HCT116 (cell line): Measurements from ENCODE around the gene ACTL7A. TPM values are rescaled to one million over a fixed set of nuclear protein-coding genes. Genes with fewer than 3 reads are reported as not detected.

Experiments
- ATAC-seq: fragments of 200-7000 bp; cut with Tn5 transposase; 2 replicates; pipeline ENCODE4 v1.9.1; 2020; ENCODE audit warnings: mild to moderate bottlenecking, moderate library complexity
- BruUV-seq: library from RNA; stranded (reverse); fragments of 400-500 nt; replicated peaks from 2 replicates; lab custom pipeline; 2021; lab: Mats Ljungman, UMichigan
- CTCF ChIA-PET: fragments of 300-600 bp; sonication (Branson Sonifier 250); formaldehyde crosslinking; loops from one replicate; lab custom pipeline; 2021; ENCODE audit warnings: antibody characterized with exemption; lab: Charles Lee
- POLR2A ChIA-PET: fragments of 300-600, 350-600 bp; sonication (Branson Sonifier 250); formaldehyde crosslinking; loops from one replicate; lab custom pipeline; 2021; ENCODE audit warnings: antibody characterized with exemption; lab: Charles Lee
- RAD21 ChIA-PET, 2 experiments: fragments of 300-600 bp; sonication (Branson Sonifier 250); formaldehyde crosslinking; loops; one replicate each; lab custom pipeline; 2023; ENCODE audit warnings: low total read pairs in 2 of 2; ENCODE audit not compliant: uncharacterized antibody in 2 of 2, unreplicated experiment in 2 of 2, low non-redundant PET in 1 of 2; lab: Charles Lee
- DNase-seq: peaks from one replicate; pipeline ENCODE4 v3.0.0-alpha.2; 2010; ENCODE audit warnings: low read depth, low spot score
- H2AFZ ChIP-seq: fragments of 200-600 bp; shearing (Covaris generic), sonication (generic); 2 replicates; pipeline ENCODE4 v1.6.1; 2017; ENCODE audit warnings: low read depth, mixed run types, mixed read lengths, antibody characterized with exemption, low read length; ENCODE audit not compliant: poor library complexity, severe bottlenecking
- H3K27ac ChIP-seq: 2 replicates; pipeline ENCODE4 v1.5.1; 2012; ENCODE audit warnings: low read depth, low read length
- H3K27me3 ChIP-seq: fragments of 200-600 bp; sonication (generic); 2 replicates; pipeline ENCODE4 v1.6.1; 2016; ENCODE audit warnings: mixed run types, low read length, mixed read lengths; ENCODE audit not compliant: insufficient read depth
- H3K36me3 ChIP-seq, 2 experiments: fragments of 200-500 bp in 1 of 2; fragments of 200-600 bp in 1 of 2; sonication (Bioruptor generic) in 1 of 2; sonication (generic) in 1 of 2; 2 replicates each; pipeline versions ENCODE4 v1.5.1 to v1.6.1; 2014 to 2016; ENCODE audit warnings: low read length in 2 of 2, inconsistent platforms in 1 of 2, mixed read lengths in 1 of 2, mixed run types in 1 of 2; ENCODE audit not compliant: insufficient read depth in 2 of 2, control insufficient read depth in 1 of 2
- H3K4me1 ChIP-seq, 2 experiments: fragments of 200-600 bp in 1 of 2; sonication (generic) in 1 of 2; 2 replicates each; pipeline versions ENCODE4 v1.5.1 to v1.6.1; 2012 to 2017; ENCODE audit warnings: low read length in 2 of 2, inconsistent platforms in 1 of 2, mild to moderate bottlenecking in 1 of 2, mixed read lengths in 1 of 2, mixed run types in 1 of 2, moderate library complexity in 1 of 2; ENCODE audit not compliant: insufficient read depth in 2 of 2, control insufficient read depth in 1 of 2
- H3K4me2 ChIP-seq: fragments of 200-600 bp; sonication (generic); 2 replicates; pipeline ENCODE4 v1.6.1; 2017; ENCODE audit warnings: mixed run types, low read length, mixed read lengths
- H3K4me3 ChIP-seq, 2 experiments: fragments of 200-600 bp in 1 of 2; sonication (generic) in 1 of 2; replicated peaks in 1 of 2; 2 replicates each; pipeline ENCODE4 v1.5.1; 2011 to 2016; ENCODE audit warnings: low read length in 2 of 2, control low read depth in 1 of 2, low read depth in 1 of 2, mild to moderate bottlenecking in 1 of 2, mixed read lengths in 1 of 2, mixed run types in 1 of 2
- H3K79me2 ChIP-seq: fragments of 200-600 bp; sonication (generic); 2 replicates; pipeline ENCODE4 v1.6.1; 2017; ENCODE audit warnings: mild to moderate bottlenecking, mixed run types, low read length, moderate library complexity, mixed read lengths; ENCODE audit not compliant: insufficient read depth
- H3K9ac ChIP-seq: fragments of 200-600 bp; sonication (generic); 2 replicates; pipeline ENCODE4 v1.6.1; 2016; ENCODE audit warnings: low read length, mixed read lengths
- H3K9me2 ChIP-seq: fragments of 200-600 bp; sonication (generic), shearing (Covaris generic); 2 replicates; pipeline ENCODE4 v1.6.1; 2017; ENCODE audit warnings: mixed run types, mild to moderate bottlenecking, moderate library complexity; ENCODE audit not compliant: insufficient read depth
- H3K9me3 ChIP-seq, 2 experiments: fragments of 200-500 bp in 1 of 2; fragments of 200-600 bp in 1 of 2; sonication (Bioruptor generic) in 1 of 2; sonication (generic) in 1 of 2; 2 replicates each; pipeline ENCODE4 v1.6.1; 2014 to 2017; ENCODE audit warnings: low read length in 2 of 2, mixed read lengths in 2 of 2, inconsistent platforms in 1 of 2, low read depth in 1 of 2, mild to moderate bottlenecking in 1 of 2, mixed run types in 1 of 2, moderate library complexity in 1 of 2; ENCODE audit not compliant: control insufficient read depth in 1 of 2, insufficient read depth in 1 of 2
- H4K20me1 ChIP-seq: fragments of 200-600 bp; sonication (generic), shearing (Covaris generic); 2 replicates; pipeline ENCODE4 v1.6.1; 2017; ENCODE audit warnings: mixed run types, mild to moderate bottlenecking, moderate library complexity; ENCODE audit not compliant: insufficient read depth
- ATF3 ChIP-seq: IDR thresholded peaks from 2 replicates; pipeline ENCODE4 v1.6.1; 2012
- CEBPB ChIP-seq: IDR thresholded peaks from 2 replicates; pipeline ENCODE4 v1.6.1; 2012; ENCODE audit warnings: low read depth
- EGR1 ChIP-seq: IDR thresholded peaks from 2 replicates; pipeline ENCODE4 v1.6.1; 2012; ENCODE audit warnings: low read depth
- ELF1 ChIP-seq: IDR thresholded peaks from 2 replicates; pipeline ENCODE4 v1.6.1; 2012; ENCODE audit warnings: low read depth, borderline replicate concordance
- EZH2 ChIP-seq: fragments of 200-600 bp; sonication (generic); IDR thresholded peaks from 2 replicates; pipeline ENCODE4 v1.6.1; 2017; ENCODE audit warnings: antibody characterized with exemption, mixed run types
- EZH2phosphoT487 ChIP-seq: fragments of 200-600 bp; IDR thresholded peaks from 2 replicates; pipeline ENCODE4 v1.6.1; 2018; ENCODE audit warnings: antibody characterized with exemption, borderline replicate concordance
- POLR2AphosphoS5 ChIP-seq: IDR thresholded peaks from 2 replicates; pipeline ENCODE4 v1.6.1; 2011; ENCODE audit warnings: mild to moderate bottlenecking, low read depth, low read length, moderate library complexity
- SIN3A ChIP-seq: IDR thresholded peaks from 2 replicates; pipeline ENCODE4 v1.6.1; 2012; ENCODE audit warnings: low read depth
- SP1 ChIP-seq: IDR thresholded peaks from 2 replicates; pipeline ENCODE4 v1.6.1; 2012; ENCODE audit warnings: low read depth
- SRF ChIP-seq: IDR thresholded peaks from 2 replicates; pipeline ENCODE4 v1.6.1; 2012; ENCODE audit warnings: low read depth
- YY1 ChIP-seq: IDR thresholded peaks from 2 replicates; pipeline ENCODE4 v1.6.1; 2011; ENCODE audit warnings: low read length, low read depth, moderate library complexity, mild to moderate bottlenecking; ENCODE audit not compliant: insufficient replicate concordance; ENCODE audit errors: extremely low read depth
- ZFX ChIP-seq: fragments of 450-650 bp; IDR thresholded peaks from 2 replicates; pipeline ENCODE4 v1.6.1; 2017
- ZNF274 ChIP-seq: fragments of 200-500 bp; sonication (Bioruptor generic); IDR thresholded peaks from 2 replicates; pipeline ENCODE4 v1.6.1; 2014; ENCODE audit warnings: mild to moderate bottlenecking, low read depth, low read length, inconsistent platforms
- intact Hi-C: fragments of 100-400 bp; cut with micrococcal nuclease; formaldehyde crosslinking; loops from 2 replicates; pipeline ENCODE4 v1.10.0; 2022
- total RNA-seq: library from RNA; stranded (reverse); gene quantifications from one replicate; pipeline ENCODE4 v1.2.1, GENCODE V29; 2021; ENCODE audit not compliant: unreplicated experiment

ACTL7A gene
- total RNA-seq, 1 experiment from 2014 or later, result not detected

GRCh38 chr9:108882052-108882888 is 20.2 kb downstream of the ACTL7A start:
- DNase-seq, result no peak
- no peaks in the 10 kb centered on the region for H3K9me3 ChIP-seq
- intact Hi-C loops, result no loop called here
- H3K27ac ChIP-seq, result no peak overlapping the region
- H3K4me2 ChIP-seq, result no peak overlapping the region
- peaks cover 9 to 10% of the 10 kb centered on the region in 2 experiments; a peak in 3 of 4 replicates for H3K4me1 ChIP-seq
- CTCF ChIA-PET, result interaction anchor here (1.5 kb wide), 1 partner anchor 72 kb away, joined by 3 read pairs; no protein-coding TSS in a partner anchor
- no peaks in the 10 kb centered on the region for H4K20me1 ChIP-seq
- no peak for ATAC-seq
- no peak overlapping the region for H3K9ac ChIP-seq
- RAD21 ChIA-PET, result no interaction called here
- no peaks in the 10 kb centered on the region for H3K27me3 ChIP-seq
- H3K4me3 ChIP-seq, result no peak overlapping the region
- no peaks in the 10 kb centered on the region for H3K79me2 ChIP-seq
- TF ChIP-seq SP1, result no peak
- TF ChIP-seq CEBPB, result no peak
- no peak for TF ChIP-seq POLR2AphosphoS5
- no peak for TF ChIP-seq ZNF274
- no peak for TF ChIP-seq ELF1
- TF ChIP-seq EZH2phosphoT487, result no peak
- TF ChIP-seq EZH2, result no peak
- TF ChIP-seq EGR1, result no peak
- TF ChIP-seq SRF, result no peak
- no peak for TF ChIP-seq YY1
- TF ChIP-seq ATF3, result no peak
- TF ChIP-seq ZFX, result no peak
- no peak for TF ChIP-seq SIN3A
- POLR2A ChIA-PET, result no interaction called here
- H3K9me2 ChIP-seq, result no peaks in the 10 kb centered on the region
- no TSS peak for BruUV-seq
- peaks cover 20 to 25% of the 10 kb centered on the region in 2 experiments; a peak in 3 of 4 replicates for H3K36me3 ChIP-seq
- no peak overlapping the region for H2AFZ ChIP-seq
